Hepatocyte (in vitro differentiated cells): ENCODE measurements around the gene RALBP1.

Experiments used
- CTCF ChIP-seq: fragments of 200-600 bp; sonication (generic); IDR thresholded peaks from 2 replicates; pipeline ENCODE4 v1.5.1; 2016; ENCODE audit warnings: antibody characterized with exemption, mild to moderate bottlenecking; ENCODE audit not compliant: poor library complexity
- EZH2 ChIP-seq: fragments of 200-600 bp; sonication (generic); IDR thresholded peaks from 2 replicates; pipeline ENCODE4 v1.6.1; 2016; ENCODE audit warnings: antibody characterized with exemption, mild to moderate bottlenecking, borderline replicate concordance

- TF ChIP-seq CTCF (no peak), EZH2 (no peak)
These were observed 83.2 kb downstream of the RALBP1 start for GRCh38 chr18:9558387-9559064.
